AG10803 (cell line): Measurements from ENCODE around the gene MEOX1.

Experiments used
- DNase-seq: peaks from one replicate; pipeline ENCODE4 v3.0.0; 2010; ENCODE audit warnings: low read depth
- H3K4me3 ChIP-seq: 2 replicates; pipeline ENCODE4 v1.5.1; 2011; ENCODE audit warnings: mild to moderate bottlenecking, low read length, control low read depth
- TF ChIP-seq, protein P1 (sequence below): conservative IDR thresholded peaks from 2 replicates; pipeline ENCODE4 v1.5.1; 2011; ENCODE audit warnings: mild to moderate bottlenecking, low read length, control low read depth, inconsistent platforms

The MEOX1 gene

DNA sequence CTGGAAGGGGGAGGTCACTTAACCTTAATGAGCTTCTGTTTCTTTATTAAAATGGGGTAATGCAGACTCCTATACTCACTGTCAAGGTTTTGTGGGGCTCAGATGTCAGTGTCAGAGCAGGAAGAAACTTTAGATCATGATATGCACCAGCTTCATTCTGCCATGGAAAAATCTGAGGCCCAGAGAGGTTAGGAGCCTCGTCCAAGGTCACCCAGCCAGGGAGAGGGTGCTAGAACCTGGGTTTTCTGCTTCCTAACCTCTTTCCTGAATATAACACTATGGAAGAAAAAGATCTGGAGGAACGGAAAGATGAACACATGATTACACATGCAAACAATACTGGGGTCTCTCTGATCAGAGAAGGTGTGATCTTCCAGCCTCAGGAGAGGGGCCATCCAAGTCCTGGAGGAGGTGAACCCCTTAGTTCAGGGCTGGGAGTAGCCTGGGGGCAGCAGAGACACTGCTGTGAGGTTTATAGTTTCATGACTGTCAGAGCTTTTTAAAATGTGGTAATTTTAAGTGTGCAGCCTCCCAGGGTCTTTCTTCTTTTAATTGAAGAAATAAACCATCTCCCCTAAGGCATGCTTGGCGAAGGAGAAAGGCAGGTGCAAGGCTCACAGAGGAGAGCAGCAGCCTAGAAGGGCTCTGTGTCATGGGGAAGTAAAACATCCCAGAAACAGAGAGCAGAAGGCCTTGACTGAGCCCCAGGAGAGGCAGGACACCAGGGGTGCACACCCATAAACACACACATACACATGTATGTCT, 10.2 kb upstream of the MEOX1 start:
- TF ChIP-seq, protein P1, sequence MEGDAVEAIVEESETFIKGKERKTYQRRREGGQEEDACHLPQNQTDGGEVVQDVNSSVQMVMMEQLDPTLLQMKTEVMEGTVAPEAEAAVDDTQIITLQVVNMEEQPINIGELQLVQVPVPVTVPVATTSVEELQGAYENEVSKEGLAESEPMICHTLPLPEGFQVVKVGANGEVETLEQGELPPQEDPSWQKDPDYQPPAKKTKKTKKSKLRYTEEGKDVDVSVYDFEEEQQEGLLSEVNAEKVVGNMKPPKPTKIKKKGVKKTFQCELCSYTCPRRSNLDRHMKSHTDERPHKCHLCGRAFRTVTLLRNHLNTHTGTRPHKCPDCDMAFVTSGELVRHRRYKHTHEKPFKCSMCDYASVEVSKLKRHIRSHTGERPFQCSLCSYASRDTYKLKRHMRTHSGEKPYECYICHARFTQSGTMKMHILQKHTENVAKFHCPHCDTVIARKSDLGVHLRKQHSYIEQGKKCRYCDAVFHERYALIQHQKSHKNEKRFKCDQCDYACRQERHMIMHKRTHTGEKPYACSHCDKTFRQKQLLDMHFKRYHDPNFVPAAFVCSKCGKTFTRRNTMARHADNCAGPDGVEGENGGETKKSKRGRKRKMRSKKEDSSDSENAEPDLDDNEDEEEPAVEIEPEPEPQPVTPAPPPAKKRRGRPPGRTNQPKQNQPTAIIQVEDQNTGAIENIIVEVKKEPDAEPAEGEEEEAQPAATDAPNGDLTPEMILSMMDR, result no peak
- H3K4me3 ChIP-seq, result no peak overlapping the region
- no peak for DNase-seq

DNA sequence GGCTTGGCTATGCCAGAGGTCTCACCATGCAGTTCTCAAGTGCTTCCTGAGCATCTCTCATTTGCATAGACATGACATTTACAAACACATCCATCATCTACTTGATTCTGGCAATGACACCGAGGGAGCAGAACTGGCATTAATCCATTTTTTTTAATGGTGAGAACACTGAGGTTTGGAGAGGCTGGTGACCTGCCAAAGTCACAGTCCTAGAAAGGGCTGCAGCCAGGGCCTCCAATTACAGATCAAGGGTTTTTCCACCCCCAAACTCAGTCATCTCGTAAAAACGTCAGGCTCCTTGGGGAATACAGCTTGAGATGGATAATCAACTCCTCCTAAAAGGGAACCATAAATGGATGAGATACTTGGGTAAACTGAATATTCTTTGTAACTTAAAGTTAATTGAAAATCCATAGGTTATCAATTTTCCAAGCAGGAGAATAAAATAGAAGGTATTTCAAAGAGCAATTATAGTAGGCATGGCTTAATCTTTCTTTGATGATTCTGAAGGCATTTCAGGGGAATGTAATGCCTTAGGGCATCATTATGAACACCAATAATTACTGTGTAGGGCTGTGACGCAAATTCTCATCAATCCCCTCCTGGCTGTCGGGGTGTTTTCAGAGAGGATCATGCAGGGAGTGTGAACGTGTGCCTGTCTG, 9.4 kb upstream of the MEOX1 start:
- TF ChIP-seq, protein P1, result no peak
- DNase-seq, result peak; percentile 67
- no peak overlapping the region for H3K4me3 ChIP-seq

DNA sequence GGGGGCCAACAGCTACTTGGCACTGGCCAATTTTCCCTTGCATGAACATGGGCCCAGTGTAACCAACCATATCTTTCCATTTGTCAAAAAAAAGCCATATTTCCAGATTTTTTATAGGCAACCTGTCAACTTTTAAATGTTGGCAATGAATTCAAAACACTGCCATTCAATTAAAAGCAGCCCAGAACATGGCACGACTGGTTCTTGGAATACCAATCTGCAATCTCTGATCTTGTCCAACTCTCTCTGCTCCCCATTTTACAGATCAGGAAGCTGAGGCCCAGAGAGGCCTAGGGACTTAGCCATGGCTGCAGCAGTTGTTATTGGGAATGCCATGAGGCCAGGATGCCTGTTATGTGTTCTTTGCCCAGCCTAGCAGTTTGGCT, 8.9 kb upstream of the MEOX1 start:
- no peak overlapping the region for H3K4me3 ChIP-seq
- no peak for DNase-seq
- TF ChIP-seq, protein P1, result no peak

DNA sequence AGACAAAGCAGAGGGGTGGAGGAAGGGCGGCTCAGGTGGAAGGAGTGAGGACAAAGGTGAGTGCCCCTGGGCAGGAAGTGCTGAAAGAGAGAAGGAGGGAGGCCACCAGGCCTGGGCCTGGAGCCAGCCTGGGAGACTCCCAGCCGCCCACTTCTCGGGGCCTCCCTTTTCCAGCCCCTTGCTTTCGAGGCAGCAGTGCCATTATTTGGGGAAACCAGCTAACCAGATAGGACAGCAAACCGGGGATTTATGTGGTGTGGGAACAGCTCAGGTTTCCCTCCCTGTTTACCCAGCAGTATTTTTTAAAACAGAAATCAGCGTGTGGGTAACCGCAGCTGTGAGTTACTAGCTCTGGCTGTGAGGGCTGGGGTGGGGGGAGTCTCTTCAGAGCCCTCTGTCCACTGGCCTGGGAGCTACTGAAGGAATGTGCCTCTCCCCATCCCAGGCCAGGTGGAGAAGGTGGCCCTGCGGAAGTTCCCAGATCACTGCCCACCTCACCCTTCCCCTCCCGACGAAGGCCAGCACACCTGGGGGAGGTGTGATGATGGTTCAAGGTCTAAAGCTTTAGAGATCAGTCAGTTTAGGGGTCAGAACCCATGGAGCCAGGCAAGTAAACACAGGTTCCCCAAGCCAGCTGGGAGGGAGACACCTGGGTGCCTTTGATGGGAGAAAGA, 8.4 kb upstream of the MEOX1 start:
- TF ChIP-seq, protein P1, result no peak
- no peak overlapping the region for H3K4me3 ChIP-seq
- DNase-seq, result no peak

DNA sequence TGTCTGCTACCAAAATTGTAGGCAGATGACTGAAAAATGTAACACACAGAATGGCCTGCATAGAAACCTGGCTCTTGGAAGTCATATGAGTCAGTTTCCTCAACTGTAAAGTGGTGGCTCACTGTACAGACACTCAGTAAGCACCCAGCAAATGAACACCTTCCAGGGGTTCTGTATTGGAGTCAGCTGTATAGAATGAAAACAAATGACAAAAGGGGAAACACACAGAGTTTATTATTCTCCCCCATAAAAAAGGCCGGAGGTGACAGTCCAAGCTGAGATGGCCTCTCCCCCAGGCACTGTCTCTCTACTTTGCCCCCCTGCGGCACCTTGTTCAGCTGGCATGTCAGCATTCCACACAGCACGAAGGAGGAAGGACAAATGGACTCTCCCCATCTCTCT, 6.2 kb upstream of the MEOX1 start:
- no peak overlapping the region for H3K4me3 ChIP-seq
- TF ChIP-seq, protein P1, result no peak
- peak; percentile 55 for DNase-seq

DNA sequence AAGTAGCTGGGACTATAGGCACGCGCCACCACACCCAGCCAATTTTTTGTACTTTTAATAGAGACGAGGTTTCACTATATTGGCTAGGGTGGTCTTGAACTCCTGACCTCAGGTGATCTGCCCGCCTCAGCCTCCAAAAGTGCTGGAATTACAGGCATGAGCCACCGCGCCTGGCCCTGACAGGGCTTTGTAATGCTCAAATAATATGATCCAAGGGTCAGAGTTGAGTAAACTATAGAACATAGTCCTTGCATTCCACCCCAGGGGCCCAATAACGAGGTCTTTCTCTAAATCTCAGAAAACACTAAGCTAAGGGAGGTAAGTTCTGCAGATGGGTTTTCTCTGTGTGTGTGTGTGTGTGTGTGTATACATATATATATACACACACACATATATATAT, 5.8 kb upstream of the MEOX1 start:
- H3K4me3 ChIP-seq, result no peak overlapping the region
- no peak for DNase-seq
- TF ChIP-seq, protein P1, result no peak

DNA sequence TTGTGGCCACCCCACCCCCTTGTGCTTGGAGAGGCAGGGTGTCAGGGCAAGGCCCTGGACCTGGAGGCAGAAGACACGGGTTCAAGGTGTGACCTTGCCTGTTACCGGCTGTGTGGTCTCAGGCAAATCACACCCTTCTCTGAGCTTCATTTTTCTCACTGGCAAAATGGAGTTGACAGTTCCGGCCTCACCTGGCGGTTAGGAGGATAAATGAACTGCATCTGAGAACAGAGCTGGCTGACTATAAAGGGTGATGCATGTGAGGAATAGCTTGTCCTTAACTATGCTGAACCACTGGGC, 4.2 kb upstream of the MEOX1 start:
- no peak overlapping the region for H3K4me3 ChIP-seq
- no peak for DNase-seq
- TF ChIP-seq, protein P1, result no peak
